Prostate gland (tissue), 2 donors: Measurements from ENCODE around the gene ZNF629. TPM values are rescaled to one million over a fixed set of nuclear protein-coding genes. Genes with fewer than 3 reads are reported as not detected.
A peak's percentile ranks its signal among the peaks of the same experiment; 100 is the strongest.

Source experiments
- DNase-seq: peaks from one replicate; pipeline ENCODE4 v3.0.0-alpha.2; 2019; ENCODE audit warnings: low spot score
- H3K27ac ChIP-seq, 2 donors: fragments of 200-600 bp; sonication (generic); 2 replicates each; pipeline ENCODE4 v1.5.1; 2017 to 2019
- H3K27me3 ChIP-seq: fragments of 200-600 bp; sonication (generic); replicated peaks from 2 replicates; pipeline ENCODE4 v1.5.1; 2019; ENCODE audit not compliant: insufficient read depth
- H3K36me3 ChIP-seq, 2 donors: fragments of 200-600 bp; sonication (generic); 1 replicate in 1 of 2; 2 replicates in 1 of 2; pipeline versions ENCODE4 v1.5.1 to v1.8.1; 2017 to 2019
- H3K4me1 ChIP-seq: fragments of 200-600 bp; sonication (generic); replicated peaks from 2 replicates; pipeline ENCODE4 v1.5.1; 2019
- H3K4me3 ChIP-seq, 2 donors: fragments of 200-600 bp; sonication (generic); 2 replicates each; pipeline ENCODE4 v1.5.1; 2017 to 2019
- H3K9me3 ChIP-seq: fragments of 200-600 bp; sonication (generic); 2 replicates; pipeline ENCODE4 v1.5.1; 2017
- CTCF ChIP-seq, 4 experiments: fragments of 200-600 bp in 2 of 4; fragments of 450-650 bp in 2 of 4; sonication (generic) in 2 of 4; IDR thresholded peaks; 1 replicate in 3 of 4; 2 replicates in 1 of 4; pipeline ENCODE4 v1.5.1; 2016 to 2019; ENCODE audit warnings: antibody characterized with exemption in 4 of 4, mild to moderate bottlenecking in 2 of 4, moderate library complexity in 2 of 4
- POLR2A ChIP-seq: fragments of 450-650 bp; IDR thresholded peaks from one replicate; pipeline ENCODE4 v1.6.1; 2016; ENCODE audit warnings: antibody characterized with exemption, mild to moderate bottlenecking
- POLR2AphosphoS5 ChIP-seq: sonication (generic); formaldehyde crosslinking; IDR thresholded peaks from one replicate; pipeline ENCODE4 v1.6.1; 2017; ENCODE audit warnings: antibody characterized with exemption
- WGBS: methylation state at CpG from one replicate; pipeline ENCODE4 v1.1.5; 2018; 5-methylcytosine and 5-hydroxymethylcytosine counted together
- intact Hi-C: fragments of 100-400 bp; cut with DNase I; formaldehyde crosslinking; loops from one replicate; pipeline ENCODE4 v1.14.2; 2022
- total RNA-seq, 2 donors: library from RNA; depleted of rRNA; stranded (reverse); fragments of >200 nt; gene quantifications; one replicate each; pipeline ENCODE4 v1.1.0, GENCODE V29; 2016

Gene ZNF629
- total RNA-seq, 2 donors from 2014 or later: 17.9 to 24.0 TPM

DNA sequence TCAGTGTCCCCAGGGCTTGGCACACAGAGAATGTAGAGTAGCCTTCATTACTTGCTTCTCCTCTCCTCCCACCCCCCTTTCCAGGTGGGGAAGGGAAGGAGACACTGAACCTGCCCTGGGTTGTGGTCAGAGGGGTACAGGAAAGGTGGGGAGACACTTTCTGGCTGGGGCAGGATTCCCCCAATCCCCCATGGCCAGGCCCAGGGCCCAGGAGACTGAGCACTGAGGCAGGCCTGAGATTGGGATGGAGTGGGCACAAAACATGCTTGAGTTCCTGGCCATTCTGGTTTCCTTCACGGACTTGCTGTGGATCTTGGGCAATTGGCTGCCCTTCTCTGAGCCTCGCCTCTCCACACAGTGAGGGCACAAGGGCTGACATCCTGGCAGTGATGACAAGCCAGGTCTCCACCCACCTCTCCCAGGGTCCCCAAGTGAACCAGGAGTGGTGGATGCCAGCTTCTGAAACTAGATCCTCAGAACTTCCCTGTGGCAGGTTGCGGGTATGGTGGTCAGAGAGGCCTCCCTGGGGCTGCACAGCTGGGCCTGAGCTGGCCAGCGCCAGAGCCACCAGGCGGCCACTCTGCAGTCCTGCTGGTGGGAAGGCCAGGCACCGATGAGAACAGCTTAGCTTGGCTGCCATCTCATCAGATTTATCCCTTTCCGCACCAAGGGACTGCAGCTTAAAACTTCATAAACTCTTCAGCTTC, 9.3 kb downstream of the ZNF629 start:
- no peak overlapping the region for H3K4me3 ChIP-seq
- H3K9me3 ChIP-seq: no peaks in the 10 kb centered on the region
- 82% methylated on average over 7 of the region's 7 CpGs for WGBS
- H3K4me1 ChIP-seq: no peaks in the 10 kb centered on the region
- H3K36me3 ChIP-seq: peaks cover 0 to 6% of the 10 kb centered on the region in 2 donors
- intact Hi-C loops: loop anchor here (5.0 kb wide), 1 partner anchor 45 kb away; no protein-coding TSS in a partner anchor
- TF ChIP-seq POLR2A (no peak), CTCF (IDR thresholded peaks at IDR 0.05) (no peak), POLR2AphosphoS5 (no peak)
- DNase-seq: no peak
- H3K27me3 ChIP-seq: no peaks in the 10 kb centered on the region
- H3K27ac ChIP-seq: no peak overlapping the region

- H3K27ac ChIP-seq: peak overlapping the region; percentile 70 to 76
- under 1% methylated on average over 73 of the region's 81 CpGs for WGBS
- DNase-seq: peak; percentile 77
- peak; percentile 88 for TF ChIP-seq POLR2AphosphoS5
- TF ChIP-seq CTCF (IDR thresholded peaks at IDR 0.05): no peak
- peak overlapping the region; percentile 49 to 64 for H3K4me3 ChIP-seq
- H3K4me1 ChIP-seq: no peaks in the 10 kb centered on the region
- H3K9me3 ChIP-seq: no peaks in the 10 kb centered on the region
- peaks cover 3 to 11% of the 10 kb centered on the region in 2 donors for H3K36me3 ChIP-seq
- no peaks in the 10 kb centered on the region for H3K27me3 ChIP-seq
- intact Hi-C loops: loop anchor here (5.0 kb wide), 1 partner anchor 43 kb away; no protein-coding TSS in a partner anchor
These were observed 11.4 kb downstream of the ZNF629 start for GRCh38 chr16:30775392-30776188.

DNA sequence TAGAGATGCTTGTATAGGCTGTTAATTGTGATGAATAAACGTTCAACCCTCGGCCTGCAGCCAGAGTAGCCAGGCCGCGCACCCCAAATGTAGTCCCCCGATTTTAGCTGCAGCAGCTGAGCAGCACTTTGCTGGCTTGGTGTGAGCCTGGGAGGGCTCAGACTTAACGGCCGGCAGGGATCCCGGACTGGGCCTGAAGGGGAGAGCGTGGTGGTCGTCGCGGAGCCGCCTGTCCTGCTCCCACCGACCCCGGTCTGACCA, 11.9 kb downstream of the ZNF629 start:
- no peak for DNase-seq
- Histone ChIP-seq H3K4me1 (no peaks in the 10 kb centered on the region), H3K27ac (peak overlapping the region; percentile 70 to 76), H3K4me3 (peak overlapping the region; percentile 49 to 64), H3K36me3 (peaks cover 3 to 11% of the 10 kb centered on the region in 2 donors), H3K9me3 (no peaks in the 10 kb centered on the region), H3K27me3 (no peaks in the 10 kb centered on the region)
- TF ChIP-seq POLR2AphosphoS5 (no peak), POLR2A (no peak), CTCF (IDR thresholded peaks at IDR 0.05) (no peak)
- WGBS: 7% methylated on average over 15 of the region's 15 CpGs
- intact Hi-C loops: loop anchor here (5.0 kb wide), 1 partner anchor 43 kb away; no protein-coding TSS in a partner anchor

DNA sequence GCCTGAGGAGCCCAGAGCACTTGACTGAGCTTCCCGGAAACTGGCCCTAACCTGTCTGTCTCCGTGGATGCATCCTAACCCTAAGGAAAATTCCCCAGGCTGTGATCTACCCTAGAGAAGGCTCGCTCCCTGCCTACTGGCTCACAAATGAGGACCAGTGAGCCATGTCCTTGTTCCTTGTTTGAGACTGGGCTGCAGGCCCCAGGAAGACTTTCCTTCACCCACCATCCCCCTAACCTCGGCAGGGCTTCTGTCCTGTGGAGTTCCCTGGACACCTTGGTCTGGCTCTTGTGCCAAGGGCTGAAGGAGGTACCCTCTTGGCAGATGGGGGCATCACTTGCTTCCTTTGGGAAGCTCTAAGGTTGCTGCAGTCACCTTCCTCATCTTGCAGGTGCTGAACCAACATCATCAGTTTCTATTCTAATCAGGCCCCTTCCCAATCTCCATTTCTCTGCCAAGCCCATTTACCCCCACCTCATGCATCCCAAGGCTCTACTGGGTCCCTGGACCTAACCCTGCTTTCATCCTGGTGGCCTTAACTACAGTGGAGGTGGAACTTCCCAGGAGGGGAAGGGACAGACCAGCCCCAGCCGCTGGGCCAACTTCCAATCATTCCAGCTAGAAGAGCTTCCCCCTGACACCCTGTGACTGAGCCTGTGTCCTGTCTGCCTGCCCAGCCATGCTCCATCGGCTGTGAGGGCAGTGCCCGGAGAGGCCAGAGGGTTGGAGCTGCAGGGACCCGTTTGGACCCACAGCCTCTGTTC, 12.5 kb downstream of the ZNF629 start:
- Histone ChIP-seq H3K4me1 (no peaks in the 10 kb centered on the region), H3K36me3 (peaks cover 4 to 12% of the 10 kb centered on the region in 2 donors), H3K27me3 (no peaks in the 10 kb centered on the region), H3K4me3 (peak overlapping the region; percentile 49 to 64), H3K9me3 (no peaks in the 10 kb centered on the region), H3K27ac (peak overlapping the region; percentile 70 to 76)
- DNase-seq: no peak
- no peak for TF ChIP-seq POLR2AphosphoS5
- no peak for TF ChIP-seq CTCF (IDR thresholded peaks at IDR 0.05)
- TF ChIP-seq POLR2A: no peak
- intact Hi-C loops: loop anchor here (5.0 kb wide), 1 partner anchor 42 kb away; no protein-coding TSS in a partner anchor
- 43% methylated on average over 8 of the region's 8 CpGs for WGBS
